ENCODE data around the gene SNED1.

Gene SNED1

DNA sequence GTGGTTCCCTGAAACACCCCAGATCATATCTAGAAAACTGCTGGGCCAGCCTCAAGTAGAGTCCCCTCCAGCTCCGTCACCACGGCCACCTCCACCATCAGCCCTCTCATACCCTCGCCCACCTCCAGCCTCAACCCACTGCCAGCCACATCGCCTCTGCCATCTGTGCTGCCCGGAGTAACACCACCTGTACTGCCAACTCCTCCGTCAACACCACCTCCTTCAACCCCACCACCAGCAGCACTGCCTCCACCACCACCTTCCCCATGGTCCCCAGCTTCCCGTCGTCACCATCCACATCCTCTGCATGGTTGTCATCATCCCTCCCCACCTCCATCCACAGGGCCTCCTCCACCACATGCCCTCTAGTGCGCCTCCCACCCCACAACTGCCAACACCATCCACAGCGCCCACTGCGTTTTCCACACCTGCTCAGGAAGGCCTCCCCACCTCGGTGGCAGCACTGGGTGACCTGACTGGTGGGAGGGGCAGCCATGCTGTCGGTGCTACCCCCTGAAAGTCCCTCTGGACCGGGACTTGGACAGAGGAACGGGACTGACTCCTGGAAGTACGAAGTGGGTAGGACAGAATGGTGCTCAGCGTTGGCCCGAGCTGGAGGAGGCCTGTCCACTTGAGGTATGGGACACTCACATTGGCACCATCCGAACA lies 1.6 kb downstream of the SNED1 start:
- H3K4me3 ChIP-seq (ENCODE audit: low read depth in 1 of 2, low read length in 2 of 2) = no peak overlapping the region
- TF ChIP-seq, protein P1, sequence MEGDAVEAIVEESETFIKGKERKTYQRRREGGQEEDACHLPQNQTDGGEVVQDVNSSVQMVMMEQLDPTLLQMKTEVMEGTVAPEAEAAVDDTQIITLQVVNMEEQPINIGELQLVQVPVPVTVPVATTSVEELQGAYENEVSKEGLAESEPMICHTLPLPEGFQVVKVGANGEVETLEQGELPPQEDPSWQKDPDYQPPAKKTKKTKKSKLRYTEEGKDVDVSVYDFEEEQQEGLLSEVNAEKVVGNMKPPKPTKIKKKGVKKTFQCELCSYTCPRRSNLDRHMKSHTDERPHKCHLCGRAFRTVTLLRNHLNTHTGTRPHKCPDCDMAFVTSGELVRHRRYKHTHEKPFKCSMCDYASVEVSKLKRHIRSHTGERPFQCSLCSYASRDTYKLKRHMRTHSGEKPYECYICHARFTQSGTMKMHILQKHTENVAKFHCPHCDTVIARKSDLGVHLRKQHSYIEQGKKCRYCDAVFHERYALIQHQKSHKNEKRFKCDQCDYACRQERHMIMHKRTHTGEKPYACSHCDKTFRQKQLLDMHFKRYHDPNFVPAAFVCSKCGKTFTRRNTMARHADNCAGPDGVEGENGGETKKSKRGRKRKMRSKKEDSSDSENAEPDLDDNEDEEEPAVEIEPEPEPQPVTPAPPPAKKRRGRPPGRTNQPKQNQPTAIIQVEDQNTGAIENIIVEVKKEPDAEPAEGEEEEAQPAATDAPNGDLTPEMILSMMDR (IDR thresholded peaks at IDR 0.05; ENCODE audit: borderline replicate concordance, extremely low read depth, low read length, poor library complexity, severe bottlenecking) = no peak
- no peak for TF ChIP-seq EZH2 (IDR thresholded peaks at IDR 0.05; ENCODE audit: borderline replicate concordance, low read depth, low read length, severe bottlenecking)
- no peaks in the 10 kb centered on the region for H3K79me2 ChIP-seq (ENCODE audit: insufficient read depth, low read length)
- no peak overlapping the region for H3K27ac ChIP-seq (ENCODE audit: low read length)
- no peaks in the 10 kb centered on the region; the same call in 1 of the 2 replicates for H4K20me1 ChIP-seq (ENCODE audit: insufficient read depth, low read length)
- H3K4me2 ChIP-seq (ENCODE audit: insufficient read depth, low read length) = no peak overlapping the region
- ATAC-seq (ENCODE audit: insufficient read depth, low read depth) = no peak
- no peaks in the 10 kb centered on the region for H3K27me3 ChIP-seq (ENCODE audit: insufficient read depth, low read length, poor library complexity)
- H3K9me3 ChIP-seq (ENCODE audit: insufficient read depth, low read length, severe bottlenecking) = peaks cover 16% of the 10 kb centered on the region
- H3K9ac ChIP-seq (ENCODE audit: low read depth, low read length) = no peak overlapping the region
- no peak for DNase-seq
- no peaks in the 10 kb centered on the region for H3K36me3 ChIP-seq (ENCODE audit: insufficient read depth, low read length)
- no peaks in the 10 kb centered on the region for H3K4me1 ChIP-seq (ENCODE audit: insufficient read depth, low read length)
- no peak overlapping the region for H2AFZ ChIP-seq (ENCODE audit: low read depth, low read length)

DNA sequence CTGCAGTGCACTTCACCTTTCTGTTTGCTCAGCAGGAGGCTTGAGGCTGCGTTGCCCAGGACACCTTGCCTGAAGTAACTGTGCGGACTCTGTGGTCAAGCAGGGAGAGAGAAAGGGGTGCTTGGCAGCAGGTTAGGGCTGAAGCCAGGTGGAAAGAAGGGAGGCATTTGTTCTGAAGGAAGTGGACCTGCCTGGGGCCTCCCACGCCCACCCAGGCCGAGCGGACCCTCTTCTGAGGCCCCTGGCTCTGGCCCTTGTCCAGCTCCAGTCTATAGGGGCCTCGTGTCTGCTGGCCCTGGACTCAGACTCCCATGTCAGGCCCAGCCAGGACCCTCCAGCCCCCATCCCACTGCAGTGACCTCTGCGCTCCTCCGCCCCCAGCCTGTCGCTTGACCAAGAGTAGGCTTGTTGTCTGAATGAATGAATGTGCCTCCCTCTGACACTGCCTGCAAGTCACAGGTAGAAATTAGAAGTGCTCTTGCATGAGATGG lies 2.5 kb downstream of the SNED1 start:
- no peak overlapping the region for H3K4me3 ChIP-seq (ENCODE audit: low read depth in 1 of 2, low read length in 2 of 2)
- no peaks in the 10 kb centered on the region for H3K4me1 ChIP-seq (ENCODE audit: insufficient read depth, low read length)
- H3K4me2 ChIP-seq (ENCODE audit: insufficient read depth, low read length) = no peak overlapping the region
- H3K27me3 ChIP-seq (ENCODE audit: insufficient read depth, low read length, poor library complexity) = no peaks in the 10 kb centered on the region
- H3K9ac ChIP-seq (ENCODE audit: low read depth, low read length) = no peak overlapping the region
- H3K9me3 ChIP-seq (ENCODE audit: insufficient read depth, low read length, severe bottlenecking) = peaks cover 16% of the 10 kb centered on the region
- ATAC-seq (ENCODE audit: insufficient read depth, low read depth) = no peak
- H3K36me3 ChIP-seq (ENCODE audit: insufficient read depth, low read length) = no peaks in the 10 kb centered on the region
- H2AFZ ChIP-seq (ENCODE audit: low read depth, low read length) = no peak overlapping the region
- H3K27ac ChIP-seq (ENCODE audit: low read length) = no peak overlapping the region
- no peaks in the 10 kb centered on the region; the same call in 1 of the 2 replicates for H4K20me1 ChIP-seq (ENCODE audit: insufficient read depth, low read length)
- no peak for TF ChIP-seq EZH2 (IDR thresholded peaks at IDR 0.05; ENCODE audit: borderline replicate concordance, low read depth, low read length, severe bottlenecking)
- TF ChIP-seq, protein P1 (IDR thresholded peaks at IDR 0.05; ENCODE audit: borderline replicate concordance, extremely low read depth, low read length, poor library complexity, severe bottlenecking) = no peak
- no peaks in the 10 kb centered on the region for H3K79me2 ChIP-seq (ENCODE audit: insufficient read depth, low read length)
- DNase-seq = no peak

DNA sequence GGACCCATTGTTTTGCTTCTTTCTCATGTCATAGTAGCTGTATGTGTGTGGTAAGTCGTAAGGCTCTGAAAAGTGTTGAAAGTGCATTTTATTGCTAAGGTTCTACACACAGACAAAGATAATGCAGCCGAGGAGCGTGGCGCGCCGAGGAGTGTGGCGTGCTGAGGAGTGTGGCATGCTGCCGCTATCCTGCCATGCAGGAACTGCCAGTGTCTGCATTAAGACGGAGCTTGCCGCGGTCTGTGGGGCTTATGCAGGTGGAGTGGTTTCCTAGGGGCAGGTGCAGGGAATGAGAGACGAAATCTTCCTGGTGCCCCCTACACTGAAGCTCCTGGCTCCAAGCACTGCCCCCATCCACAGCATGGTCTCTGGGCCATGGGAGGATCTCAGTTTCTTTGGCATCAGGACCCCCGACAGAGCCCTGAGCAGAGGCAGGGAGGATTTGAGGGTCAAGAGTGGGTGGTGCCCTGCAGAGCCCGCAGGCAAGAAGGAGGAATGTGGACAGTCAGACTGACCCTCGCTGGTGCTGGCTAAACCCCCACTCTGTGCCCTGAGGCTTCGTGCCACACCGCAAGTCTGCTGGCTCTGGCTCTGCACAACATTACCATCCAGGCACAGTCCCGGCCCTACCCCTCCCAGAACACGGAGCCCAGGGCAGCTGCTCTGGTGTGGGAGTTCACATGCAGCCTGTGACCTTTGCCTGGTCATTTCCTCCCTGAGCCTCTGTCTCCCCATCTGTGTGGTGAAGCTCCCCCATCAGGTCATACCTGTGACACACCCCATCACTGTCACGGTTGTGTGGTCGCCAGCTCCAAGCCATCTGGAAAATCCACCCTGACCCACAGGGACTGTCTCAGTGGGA lies 3.2 kb downstream of the SNED1 start:
- H3K4me2 ChIP-seq (ENCODE audit: insufficient read depth, low read length) = no peak overlapping the region
- H3K4me1 ChIP-seq (ENCODE audit: insufficient read depth, low read length) = no peaks in the 10 kb centered on the region
- H3K27me3 ChIP-seq (ENCODE audit: insufficient read depth, low read length, poor library complexity) = no peaks in the 10 kb centered on the region
- H3K9me3 ChIP-seq (ENCODE audit: insufficient read depth, low read length, severe bottlenecking) = peaks cover 16% of the 10 kb centered on the region
- TF ChIP-seq, protein P1 (IDR thresholded peaks at IDR 0.05; ENCODE audit: borderline replicate concordance, extremely low read depth, low read length, poor library complexity, severe bottlenecking) = no peak
- no peak for TF ChIP-seq EZH2 (IDR thresholded peaks at IDR 0.05; ENCODE audit: borderline replicate concordance, low read depth, low read length, severe bottlenecking)
- H3K27ac ChIP-seq (ENCODE audit: low read length) = no peak overlapping the region
- H2AFZ ChIP-seq (ENCODE audit: low read depth, low read length) = no peak overlapping the region
- no peaks in the 10 kb centered on the region for H3K79me2 ChIP-seq (ENCODE audit: insufficient read depth, low read length)
- no peaks in the 10 kb centered on the region for H4K20me1 ChIP-seq (ENCODE audit: insufficient read depth, low read length)
- ATAC-seq (ENCODE audit: insufficient read depth, low read depth) = no peak
- no peak for DNase-seq
- no peaks in the 10 kb centered on the region for H3K36me3 ChIP-seq (ENCODE audit: insufficient read depth, low read length)
- no peak overlapping the region for H3K4me3 ChIP-seq (ENCODE audit: low read depth in 1 of 2, low read length in 2 of 2)
- H3K9ac ChIP-seq (ENCODE audit: low read depth, low read length) = no peak overlapping the region
